MM.1S (cell line): ENCODE results near the gene PARP16.

Experiments used
- CTCF ChIP-seq: fragments of 300-600 bp; sonication (generic); IDR thresholded peaks from 2 replicates; pipeline ENCODE4 v1.5.1; 2016; ENCODE audit warnings: antibody characterized with exemption, low read length, mixed read lengths
- EZH2 ChIP-seq: fragments of 300-600 bp; sonication (generic); optimal IDR thresholded peaks from 2 replicates; pipeline ENCODE3; 2017; ENCODE audit warnings: low read depth, mild to moderate bottlenecking, antibody characterized with exemption, low read length, mixed read lengths
- EZH2phosphoT487 ChIP-seq: fragments of 300-600 bp; sonication (generic); IDR thresholded peaks from 2 replicates; pipeline ENCODE4 v1.6.1; 2018; ENCODE audit warnings: antibody characterized with exemption, low read length

GRCh38 chr15:65326818-65327217 lies 40.1 kb upstream of the PARP16 start:
- TF ChIP-seq EZH2: no peak
- TF ChIP-seq CTCF: no peak
- TF ChIP-seq EZH2phosphoT487: no peak
